ENCODE results near the gene USP44.

The USP44 gene

DNA sequence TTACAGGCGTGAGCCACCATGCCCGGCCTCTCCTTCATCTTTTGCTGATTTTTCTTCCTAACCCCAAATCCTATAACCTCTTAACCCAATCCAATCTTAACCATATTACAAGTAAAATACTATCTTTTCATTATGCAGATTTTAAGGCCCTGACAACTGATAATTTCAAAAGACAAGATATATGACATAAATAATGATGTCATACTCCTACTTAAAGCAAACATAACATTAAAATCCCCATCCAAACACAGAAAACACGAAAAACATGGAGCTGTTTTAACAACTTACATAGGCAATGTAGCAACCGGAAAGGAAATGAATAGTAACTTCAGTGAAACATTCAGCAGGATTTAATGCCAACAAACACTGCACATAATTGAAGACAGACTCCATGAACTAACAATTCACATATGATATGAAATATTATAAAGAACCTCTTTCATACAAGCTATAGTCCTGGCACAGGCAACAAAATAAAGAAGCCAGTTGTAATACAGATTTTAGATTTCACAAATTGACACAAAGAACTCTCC is 21.5 kb downstream of the USP44 start:
- H3K4me3 ChIP-seq (ENCODE audit: low read depth, low read length), result no peak overlapping the region
- no peak overlapping the region for H3K9ac ChIP-seq (ENCODE audit: low read depth, low read length)
- H3K4me1 ChIP-seq (ENCODE audit: control insufficient read depth, insufficient read depth, low read length), result no peaks in the 10 kb centered on the region
- no peaks in the 10 kb centered on the region for H3K9me3 ChIP-seq (ENCODE audit: control insufficient read depth, insufficient read depth, low read length)
- no peak overlapping the region for H3K27ac ChIP-seq (ENCODE audit: low read depth, low read length)
- H3K36me3 ChIP-seq (ENCODE audit: control insufficient read depth, insufficient read depth, low read length), result peaks cover 81% of the 10 kb centered on the region
- H3K27me3 ChIP-seq (ENCODE audit: control insufficient read depth, insufficient read depth, low read length), result no peaks in the 10 kb centered on the region

DNA sequence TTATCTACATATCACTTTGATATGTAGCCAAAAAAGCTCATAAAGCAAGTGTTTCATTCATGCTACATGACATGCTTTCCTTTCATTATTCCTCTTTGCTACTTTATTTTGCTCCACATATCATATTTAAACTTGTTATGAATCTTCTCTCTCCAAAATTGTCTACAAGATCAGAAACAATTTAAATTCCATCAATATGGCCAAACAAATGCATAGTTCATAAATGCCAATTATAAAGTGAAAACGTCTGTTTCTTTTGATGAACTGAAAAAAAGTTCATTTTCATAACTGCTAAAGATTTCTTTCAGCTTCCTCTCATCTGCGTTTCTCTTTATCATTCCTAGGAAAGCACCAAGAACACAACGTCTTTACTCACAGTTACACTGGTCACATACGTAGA is 22.8 kb downstream of the USP44 start:
- H3K4me3 ChIP-seq (ENCODE audit: low read depth, low read length), result no peak overlapping the region
- H3K9me3 ChIP-seq (ENCODE audit: control insufficient read depth, insufficient read depth, low read length), result no peaks in the 10 kb centered on the region
- no peak overlapping the region for H3K9ac ChIP-seq (ENCODE audit: low read depth, low read length)
- peaks cover 86% of the 10 kb centered on the region for H3K36me3 ChIP-seq (ENCODE audit: control insufficient read depth, insufficient read depth, low read length)
- no peaks in the 10 kb centered on the region for H3K27me3 ChIP-seq (ENCODE audit: control insufficient read depth, insufficient read depth, low read length)
- H3K4me1 ChIP-seq (ENCODE audit: control insufficient read depth, insufficient read depth, low read length), result no peaks in the 10 kb centered on the region
- H3K27ac ChIP-seq (ENCODE audit: low read depth, low read length), result no peak overlapping the region

DNA sequence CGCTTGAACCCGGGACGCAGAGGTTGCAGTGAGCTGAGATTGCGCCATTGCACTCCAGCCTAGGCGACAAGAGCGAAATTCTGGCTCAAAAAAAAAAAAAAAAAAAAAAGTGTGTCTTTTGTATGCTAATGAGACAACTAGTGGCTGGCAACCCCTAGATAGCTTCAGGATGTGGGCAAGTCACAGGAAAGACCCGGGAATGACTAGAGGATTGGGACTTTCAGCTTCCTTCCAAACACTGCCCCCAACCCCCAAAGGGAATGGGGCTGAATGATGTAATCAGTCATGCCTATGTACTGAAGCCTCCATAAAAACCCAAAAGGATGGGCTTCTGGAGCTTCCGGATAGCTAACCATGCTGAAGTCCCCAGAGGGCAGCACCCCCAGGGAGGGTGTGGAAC is 28.6 kb downstream of the USP44 start:
- H3K9me3 ChIP-seq (ENCODE audit: control insufficient read depth, insufficient read depth, low read length), result no peaks in the 10 kb centered on the region
- H3K4me1 ChIP-seq (ENCODE audit: control insufficient read depth, insufficient read depth, low read length), result no peaks in the 10 kb centered on the region
- no peaks in the 10 kb centered on the region for H3K27me3 ChIP-seq (ENCODE audit: control insufficient read depth, insufficient read depth, low read length)
- H3K27ac ChIP-seq (ENCODE audit: low read depth, low read length), result peak overlapping the region; percentile 21
- no peak overlapping the region for H3K9ac ChIP-seq (ENCODE audit: low read depth, low read length)
- H3K4me3 ChIP-seq (ENCODE audit: low read depth, low read length), result no peak overlapping the region
- H3K36me3 ChIP-seq (ENCODE audit: control insufficient read depth, insufficient read depth, low read length), result peaks cover 84% of the 10 kb centered on the region

GRCh38 chr12:95520816-95521215 is 30.5 kb downstream of the USP44 start:
- Histone ChIP-seq H3K9ac (ENCODE audit: low read depth, low read length) (no peak overlapping the region), H3K36me3 (ENCODE audit: control insufficient read depth, insufficient read depth, low read length) (peaks cover 87% of the 10 kb centered on the region), H3K9me3 (ENCODE audit: control insufficient read depth, insufficient read depth, low read length) (no peaks in the 10 kb centered on the region), H3K4me1 (ENCODE audit: control insufficient read depth, insufficient read depth, low read length) (no peaks in the 10 kb centered on the region), H3K4me3 (ENCODE audit: low read depth, low read length) (no peak overlapping the region), H3K27me3 (ENCODE audit: control insufficient read depth, insufficient read depth, low read length) (no peaks in the 10 kb centered on the region), H3K27ac (ENCODE audit: low read depth, low read length) (no peak overlapping the region)

GRCh38 chr12:95518944-95519343 is 32.3 kb downstream of the USP44 start:
- Histone ChIP-seq H3K36me3 (ENCODE audit: control insufficient read depth, insufficient read depth, low read length) (peaks cover 89% of the 10 kb centered on the region), H3K27ac (ENCODE audit: low read depth, low read length) (no peak overlapping the region), H3K4me1 (ENCODE audit: control insufficient read depth, insufficient read depth, low read length) (no peaks in the 10 kb centered on the region), H3K27me3 (ENCODE audit: control insufficient read depth, insufficient read depth, low read length) (no peaks in the 10 kb centered on the region), H3K9me3 (ENCODE audit: control insufficient read depth, insufficient read depth, low read length) (no peaks in the 10 kb centered on the region), H3K9ac (ENCODE audit: low read depth, low read length) (no peak overlapping the region), H3K4me3 (ENCODE audit: low read depth, low read length) (no peak overlapping the region)

- Histone ChIP-seq H3K9me3 (ENCODE audit: control insufficient read depth, insufficient read depth, low read length) (no peaks in the 10 kb centered on the region), H3K36me3 (ENCODE audit: control insufficient read depth, insufficient read depth, low read length) (peaks cover 89% of the 10 kb centered on the region), H3K4me3 (ENCODE audit: low read depth, low read length) (no peak overlapping the region), H3K27ac (ENCODE audit: low read depth, low read length) (no peak overlapping the region), H3K4me1 (ENCODE audit: control insufficient read depth, insufficient read depth, low read length) (no peaks in the 10 kb centered on the region), H3K9ac (ENCODE audit: low read depth, low read length) (no peak overlapping the region), H3K27me3 (ENCODE audit: control insufficient read depth, insufficient read depth, low read length) (no peaks in the 10 kb centered on the region)
Measured at GRCh38 chr12:95517246-95517645, 34.0 kb downstream of the USP44 start.

DNA sequence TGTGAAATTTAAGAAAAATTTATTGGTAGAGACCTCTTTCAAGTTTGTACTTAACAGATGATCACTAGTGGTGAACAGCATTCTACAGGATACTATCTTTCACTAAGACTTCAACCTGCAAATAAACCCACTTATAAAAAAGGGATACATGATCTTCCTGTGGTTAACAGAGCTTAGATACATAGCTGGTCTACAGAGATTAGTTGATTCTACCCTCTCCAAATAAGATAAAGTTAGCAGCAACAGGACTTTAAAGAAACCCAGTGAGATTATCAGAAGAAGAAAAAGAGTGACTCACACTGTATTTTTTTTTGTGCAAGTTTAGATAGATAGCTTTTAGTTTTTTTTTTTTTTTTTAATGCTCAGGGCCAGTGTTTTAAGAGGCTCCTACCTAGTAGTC is 34.5 kb downstream of the USP44 start:
- H3K9ac ChIP-seq (ENCODE audit: low read depth, low read length), result no peak overlapping the region
- no peaks in the 10 kb centered on the region for H3K27me3 ChIP-seq (ENCODE audit: control insufficient read depth, insufficient read depth, low read length)
- H3K27ac ChIP-seq (ENCODE audit: low read depth, low read length), result no peak overlapping the region
- H3K4me3 ChIP-seq (ENCODE audit: low read depth, low read length), result no peak overlapping the region
- H3K4me1 ChIP-seq (ENCODE audit: control insufficient read depth, insufficient read depth, low read length), result no peaks in the 10 kb centered on the region
- H3K9me3 ChIP-seq (ENCODE audit: control insufficient read depth, insufficient read depth, low read length), result no peaks in the 10 kb centered on the region
- peaks cover 89% of the 10 kb centered on the region for H3K36me3 ChIP-seq (ENCODE audit: control insufficient read depth, insufficient read depth, low read length)

- H3K27me3 ChIP-seq (ENCODE audit: control insufficient read depth, insufficient read depth, low read length), result no peaks in the 10 kb centered on the region
Measured at GRCh38 chr12:95515197-95515596, 36.1 kb downstream of the USP44 start.

DNA sequence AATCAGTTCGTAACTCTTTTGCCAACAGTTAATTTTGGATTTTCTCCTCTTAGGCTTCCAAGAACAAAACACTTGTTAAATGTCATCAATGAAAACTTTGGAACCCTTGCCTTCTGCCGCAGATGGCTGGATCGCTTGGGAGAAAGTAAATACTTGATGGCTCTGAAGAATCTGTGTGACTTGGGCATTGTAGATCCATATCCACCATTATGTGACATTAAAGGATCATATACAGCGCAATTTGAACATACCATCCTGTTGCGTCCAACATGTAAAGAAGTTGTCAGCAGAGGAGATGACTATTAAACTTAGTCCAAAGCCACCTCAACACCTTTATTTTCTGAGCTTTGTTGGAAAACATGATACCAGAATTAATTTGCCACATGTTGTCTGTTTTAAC is 37.7 kb downstream of the USP44 start:
- no peak overlapping the region for H3K9ac ChIP-seq (ENCODE audit: low read depth, low read length)
- H3K27me3 ChIP-seq (ENCODE audit: control insufficient read depth, insufficient read depth, low read length), result no peaks in the 10 kb centered on the region
- H3K9me3 ChIP-seq (ENCODE audit: control insufficient read depth, insufficient read depth, low read length), result no peaks in the 10 kb centered on the region
- no peak overlapping the region for H3K4me3 ChIP-seq (ENCODE audit: low read depth, low read length)
- H3K4me1 ChIP-seq (ENCODE audit: control insufficient read depth, insufficient read depth, low read length), result no peaks in the 10 kb centered on the region
- H3K36me3 ChIP-seq (ENCODE audit: control insufficient read depth, insufficient read depth, low read length), result peaks cover 94% of the 10 kb centered on the region
- no peak overlapping the region for H3K27ac ChIP-seq (ENCODE audit: low read depth, low read length)

More at GRCh38 chr12:95515197-95515596, 36.1 kb downstream of the USP44 start:
- Histone ChIP-seq H3K27ac (ENCODE audit: low read depth, low read length) (peak overlapping the region; percentile 21), H3K4me1 (ENCODE audit: control insufficient read depth, insufficient read depth, low read length) (no peaks in the 10 kb centered on the region), H3K4me3 (ENCODE audit: low read depth, low read length) (no peak overlapping the region), H3K9me3 (ENCODE audit: control insufficient read depth, insufficient read depth, low read length) (no peaks in the 10 kb centered on the region), H3K36me3 (ENCODE audit: control insufficient read depth, insufficient read depth, low read length) (peaks cover 89% of the 10 kb centered on the region), H3K9ac (ENCODE audit: low read depth, low read length) (no peak overlapping the region)

DNA sequence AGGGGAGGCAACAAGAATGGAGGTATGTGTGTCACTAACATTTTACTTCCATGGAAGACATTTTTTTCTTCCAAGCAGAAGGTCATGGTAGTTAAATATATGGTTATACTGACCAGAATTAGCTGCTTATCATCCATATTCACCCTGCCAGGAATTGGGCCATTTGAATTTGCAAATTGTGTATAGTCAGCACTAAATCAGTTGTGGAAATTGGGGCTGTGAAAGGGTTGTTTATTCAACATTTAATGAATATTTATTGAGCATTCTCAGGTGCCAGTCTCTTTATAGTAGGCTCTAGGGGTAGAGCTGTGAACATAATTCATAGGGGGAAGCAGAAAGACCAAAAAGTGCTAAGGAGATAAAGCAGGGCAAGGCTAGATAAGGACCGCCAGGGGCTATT is 39.3 kb downstream of the USP44 start:
- Histone ChIP-seq H3K27me3 (ENCODE audit: control insufficient read depth, insufficient read depth, low read length) (no peaks in the 10 kb centered on the region), H3K9me3 (ENCODE audit: control insufficient read depth, insufficient read depth, low read length) (no peaks in the 10 kb centered on the region), H3K36me3 (ENCODE audit: control insufficient read depth, insufficient read depth, low read length) (peaks cover 94% of the 10 kb centered on the region), H3K4me3 (ENCODE audit: low read depth, low read length) (no peak overlapping the region), H3K9ac (ENCODE audit: low read depth, low read length) (no peak overlapping the region), H3K27ac (ENCODE audit: low read depth, low read length) (no peak overlapping the region), H3K4me1 (ENCODE audit: control insufficient read depth, insufficient read depth, low read length) (no peaks in the 10 kb centered on the region)

GRCh38 chr12:95509300-95509699 is 42.0 kb downstream of the USP44 start:
- Histone ChIP-seq H3K4me3 (ENCODE audit: low read depth, low read length) (no peak overlapping the region), H3K27me3 (ENCODE audit: control insufficient read depth, insufficient read depth, low read length) (no peaks in the 10 kb centered on the region), H3K4me1 (ENCODE audit: control insufficient read depth, insufficient read depth, low read length) (no peaks in the 10 kb centered on the region), H3K9me3 (ENCODE audit: control insufficient read depth, insufficient read depth, low read length) (no peaks in the 10 kb centered on the region), H3K9ac (ENCODE audit: low read depth, low read length) (no peak overlapping the region), H3K27ac (ENCODE audit: low read depth, low read length) (no peak overlapping the region), H3K36me3 (ENCODE audit: control insufficient read depth, insufficient read depth, low read length) (peaks cover 95% of the 10 kb centered on the region)

All from HUES48 (cell line).